HG02759 (cell line): ENCODE measurements around the gene OGFOD3.
"Not testable (repeated sequence)": the region's sequence is repeated elsewhere in the genome, so short reads cannot be mapped to it uniquely, and the experiment has no call there.

Experiments used
- ATAC-seq: cut with Tn5 transposase; IDR thresholded peaks from one replicate; pipeline ENCODE4 v1.9.1; 2021; ENCODE audit warnings: mild to moderate bottlenecking, moderate library complexity; ENCODE audit not compliant: unreplicated experiment

OGFOD3 gene

DNA sequence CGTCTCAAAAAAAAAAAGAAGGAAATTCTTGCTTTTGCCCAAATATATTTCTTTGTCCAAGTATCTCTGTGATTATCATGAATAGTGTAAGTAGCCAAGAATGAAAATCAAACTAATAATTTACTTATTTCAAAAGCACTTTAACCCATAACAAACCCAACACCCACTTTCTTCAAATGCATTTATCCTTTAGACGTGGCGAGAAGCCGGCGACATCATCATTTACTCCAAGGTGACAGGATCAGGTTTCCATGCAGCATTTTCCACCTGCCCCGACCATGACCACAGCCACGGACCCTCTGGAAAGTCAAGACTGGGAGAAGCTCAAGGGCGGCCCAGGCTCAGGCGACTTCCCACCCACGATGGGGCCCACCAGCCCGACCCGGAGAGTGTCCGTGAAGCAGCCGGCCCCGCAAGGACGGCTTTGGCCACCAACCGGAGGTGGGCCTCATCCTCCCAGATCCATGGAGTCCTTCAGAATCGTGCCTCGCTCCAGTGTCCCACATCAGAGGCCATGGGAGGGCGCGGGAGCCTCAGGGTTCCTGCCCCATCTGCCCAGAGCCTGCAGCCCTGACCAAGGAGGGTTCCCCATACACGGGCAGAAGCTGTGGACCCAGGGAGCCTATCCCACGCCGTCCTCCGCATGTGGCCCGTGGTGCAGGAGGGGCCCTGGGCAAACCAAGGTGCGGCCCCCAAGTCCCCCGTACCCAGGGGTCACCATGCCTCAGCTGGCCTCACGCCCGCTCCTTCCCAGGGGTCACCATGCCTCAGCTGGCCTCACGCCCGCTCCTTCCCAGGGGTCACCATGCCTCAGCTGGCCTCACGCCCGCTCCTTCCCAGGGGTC is 28.1 kb downstream of the OGFOD3 start:
- ATAC-seq = no peak

DNA sequence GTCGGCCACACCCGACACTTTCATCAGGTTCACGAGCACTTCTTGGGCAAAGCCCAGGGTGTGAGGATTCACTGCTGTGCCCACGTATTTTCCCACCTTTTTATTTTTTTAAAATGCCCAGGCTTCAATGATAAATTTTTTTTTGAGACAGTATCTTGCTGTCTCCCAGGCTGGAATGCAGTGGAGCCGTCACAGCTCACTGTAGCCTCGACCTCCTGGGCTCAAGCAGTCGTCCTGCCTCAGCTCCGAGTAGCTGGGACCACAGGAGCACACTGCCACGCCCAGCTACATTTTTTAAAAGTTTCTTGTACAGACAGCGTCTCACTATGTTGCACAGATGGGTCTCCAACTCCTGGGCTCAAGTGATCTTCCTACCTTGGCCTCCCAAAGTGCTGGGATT is 29.0 kb downstream of the OGFOD3 start:
- ATAC-seq = no peak

DNA sequence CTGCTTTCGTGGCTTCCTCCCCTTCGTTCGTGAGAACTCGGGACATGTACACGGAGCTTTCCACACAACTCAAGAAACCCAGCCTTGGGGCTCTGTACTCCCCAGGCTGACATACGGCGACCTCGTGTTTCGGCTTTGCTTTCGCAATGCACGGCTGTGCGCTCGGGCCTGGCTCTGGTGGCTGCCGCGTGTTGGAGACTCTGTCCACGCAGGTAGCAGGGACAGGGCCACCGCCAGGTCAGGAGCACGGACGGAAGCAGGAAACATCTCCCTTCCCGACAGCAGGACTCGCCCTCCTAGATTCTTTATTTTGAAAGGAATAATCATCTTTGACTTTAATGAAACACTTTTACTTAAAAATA is 29.5 kb downstream of the OGFOD3 start:
- no peak for ATAC-seq

- no peak for ATAC-seq
Observed at GRCh38 chr17:82388223-82388921, 30.0 kb downstream of the OGFOD3 start.

DNA sequence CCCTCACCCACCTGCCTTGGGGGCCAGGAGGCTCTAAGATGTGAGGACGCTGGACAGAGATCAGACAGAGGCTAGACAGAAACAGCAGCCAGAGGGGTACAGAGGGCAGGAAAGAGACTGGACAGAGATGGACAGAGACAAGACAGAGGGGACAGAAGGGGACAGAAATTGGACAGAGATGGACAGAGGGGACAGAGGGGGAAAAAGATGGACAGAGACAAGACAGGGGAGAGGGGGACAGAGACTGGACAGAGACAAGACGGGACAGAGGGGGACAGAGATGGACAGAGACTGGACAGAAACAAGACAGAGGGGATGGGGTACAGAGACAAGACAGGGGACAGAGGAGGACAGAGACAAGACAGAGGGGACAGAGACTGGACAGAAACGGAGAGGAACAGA is 30.7 kb downstream of the OGFOD3 start:
- no peak for ATAC-seq

DNA sequence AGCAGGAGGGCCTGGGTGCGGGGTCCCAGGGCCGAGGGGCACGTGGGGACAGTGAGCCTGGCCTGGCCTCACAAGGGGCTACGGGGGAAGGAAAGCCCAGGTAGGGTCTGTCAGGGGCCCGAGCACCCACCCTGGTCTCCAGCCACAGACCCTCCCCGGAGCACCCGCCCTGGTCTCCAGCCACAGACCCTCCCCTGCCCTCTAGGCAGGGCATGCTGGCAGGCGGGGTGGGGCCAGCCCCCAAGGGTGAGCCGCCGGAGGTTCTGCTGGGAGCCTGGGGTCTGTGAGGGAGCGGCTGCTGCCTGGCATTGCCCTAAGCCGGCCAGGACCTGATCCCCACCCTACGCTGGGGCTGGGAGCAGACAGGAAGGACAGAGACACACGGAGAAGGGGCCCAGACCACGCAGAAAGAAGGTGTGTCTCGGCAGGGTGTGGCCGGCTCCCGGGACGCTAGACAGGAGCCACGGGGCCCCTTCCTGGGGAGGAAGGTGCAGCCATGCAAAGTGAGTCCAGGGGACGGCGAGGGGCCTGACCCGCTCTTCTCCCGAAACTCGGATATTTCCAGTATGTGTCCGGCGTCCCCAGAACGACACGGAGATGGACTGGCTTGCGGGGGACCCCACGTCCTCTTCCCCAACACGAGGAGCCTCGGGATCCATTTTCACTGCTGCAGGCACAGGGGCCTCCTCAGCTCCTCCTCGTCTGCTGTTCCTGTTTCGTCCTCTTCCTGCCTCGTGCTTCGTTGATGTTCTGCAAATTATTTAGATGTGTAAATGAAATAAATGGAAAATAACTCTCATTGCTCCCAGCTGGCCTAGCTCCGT is 31.3 kb downstream of the OGFOD3 start:
- no peak for ATAC-seq

GRCh38 chr17:82386255-82386831 is 32.0 kb downstream of the OGFOD3 start:
- no peak for ATAC-seq

GRCh38 chr17:82385559-82386254 is 32.7 kb downstream of the OGFOD3 start:
- no peak for ATAC-seq

DNA sequence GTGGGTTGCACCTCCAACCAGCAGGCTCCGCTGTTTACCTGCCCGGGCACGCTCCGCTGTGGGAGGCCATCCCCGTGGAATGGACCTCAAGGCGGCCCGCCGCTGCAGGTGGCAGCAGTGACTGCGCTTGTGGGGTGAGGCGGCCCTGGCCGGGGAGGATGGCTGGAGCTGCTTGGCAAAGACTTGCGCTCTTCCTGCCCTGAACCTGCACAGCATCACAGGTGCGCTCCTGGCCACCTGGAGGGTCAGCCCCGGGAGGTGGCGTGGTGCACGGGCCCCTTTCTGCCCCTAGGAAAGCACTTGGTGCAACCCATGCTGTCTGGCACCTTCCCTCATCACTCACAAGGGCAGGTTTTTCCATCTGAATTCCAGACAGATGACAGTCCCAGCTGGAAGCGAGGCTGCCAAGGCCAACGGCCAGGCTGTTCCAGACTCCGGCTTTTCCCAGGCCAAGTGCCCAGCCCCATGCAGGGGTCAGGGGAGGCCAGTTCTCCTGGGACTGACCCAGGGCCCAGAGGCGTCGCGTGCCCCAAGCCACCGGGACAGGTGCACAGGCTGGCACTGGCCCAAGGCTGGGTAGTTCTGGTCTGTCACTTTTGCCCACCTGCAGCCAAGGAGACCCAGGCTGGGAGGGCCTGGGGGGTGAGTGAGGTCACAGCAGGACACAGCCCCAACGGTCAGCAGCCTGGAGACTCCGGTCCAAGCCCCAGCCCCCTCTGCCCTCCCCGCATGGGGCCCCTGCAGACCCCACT is 33.5 kb downstream of the OGFOD3 start:
- ATAC-seq = no peak

DNA sequence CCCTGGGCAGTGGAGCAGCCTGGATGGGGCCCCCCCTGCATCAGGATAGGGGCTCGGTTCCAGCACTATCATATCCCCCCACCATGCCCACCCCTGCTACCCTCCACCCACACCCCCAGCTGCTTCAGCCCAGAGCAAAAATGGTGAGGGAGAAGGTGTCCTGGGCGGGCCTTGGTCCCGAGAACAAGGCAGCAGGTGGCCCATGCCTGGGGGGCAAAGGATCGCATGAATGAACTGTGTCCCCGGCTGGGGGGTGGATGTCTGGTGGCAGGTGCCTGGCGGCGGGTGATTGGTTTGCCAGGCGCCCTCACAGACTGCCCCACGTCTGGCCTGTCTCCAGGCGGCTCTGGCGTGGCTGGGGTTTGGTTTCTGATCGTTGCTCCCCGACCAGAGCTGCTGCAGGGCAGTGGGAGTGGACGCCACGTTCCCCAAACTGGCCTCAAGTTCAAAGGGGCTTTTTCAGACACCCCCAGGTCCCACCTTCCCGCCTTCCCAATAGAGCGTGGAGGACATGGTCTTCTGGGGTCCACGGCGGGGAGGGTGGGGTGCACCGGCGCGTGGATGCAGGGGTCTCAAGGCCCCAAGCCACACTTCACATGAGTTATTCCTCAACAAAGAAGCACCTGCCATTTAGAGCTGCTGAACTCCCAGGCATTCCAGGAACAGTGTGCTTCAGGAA is 34.2 kb downstream of the OGFOD3 start:
- no peak for ATAC-seq

GRCh38 chr17:82383411-82383810 is 35.0 kb downstream of the OGFOD3 start:
- ATAC-seq = no peak

DNA sequence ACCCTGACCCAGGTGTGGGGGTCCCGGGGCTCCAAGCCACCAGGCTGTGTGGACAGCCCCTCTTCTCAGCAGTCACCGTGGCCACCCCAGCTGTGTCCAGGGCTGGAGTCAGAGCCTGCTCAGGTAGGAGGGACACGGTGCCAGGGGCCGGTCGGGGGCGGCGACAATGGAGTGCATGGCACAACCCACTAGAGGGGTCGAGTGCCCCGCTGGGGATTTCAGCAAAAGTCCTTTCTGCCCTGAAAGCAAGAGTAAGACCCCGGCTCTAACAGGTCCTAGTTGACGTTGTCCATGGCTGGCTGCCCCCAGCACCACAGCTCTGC is 35.5 kb downstream of the OGFOD3 start:
- ATAC-seq = no peak

DNA sequence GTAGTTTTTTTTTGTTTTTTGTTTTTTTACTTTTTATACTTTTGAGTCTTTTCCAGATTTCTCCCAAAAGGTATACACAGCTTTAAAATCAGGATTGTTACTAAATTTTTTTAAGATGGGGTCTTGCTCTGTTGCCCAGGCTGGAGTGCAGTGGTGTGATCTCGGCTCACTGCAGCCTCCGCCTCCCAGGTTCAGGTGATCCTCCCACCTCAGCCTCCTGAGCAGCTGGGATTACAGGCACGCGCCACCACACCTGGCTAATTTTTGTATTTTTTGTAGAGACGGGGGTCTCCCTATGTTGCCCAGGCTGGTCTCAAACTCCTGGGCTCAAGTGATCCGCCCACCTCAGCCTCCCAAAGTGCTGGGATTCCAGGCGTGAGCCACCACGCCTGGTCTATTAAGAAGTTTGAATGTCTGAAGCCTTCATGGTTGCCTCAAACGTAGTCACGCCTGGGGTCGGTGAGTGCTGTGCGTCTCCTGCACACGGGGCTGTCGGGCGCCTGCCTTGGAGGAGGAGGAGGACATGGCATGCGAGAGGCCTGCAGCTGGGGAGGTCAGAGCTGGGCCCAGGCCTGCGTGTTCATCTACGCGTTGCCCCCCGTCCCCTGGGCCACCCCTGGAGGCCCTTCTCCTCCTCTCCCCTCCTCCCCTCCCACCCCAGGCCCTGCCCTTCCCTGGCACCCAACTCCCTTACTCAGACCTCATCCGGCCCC is 36.0 kb downstream of the OGFOD3 start:
- not testable (repeated sequence) for ATAC-seq

GRCh38 chr17:82381703-82382009 is 36.7 kb downstream of the OGFOD3 start:
- ATAC-seq = not testable (repeated sequence)

DNA sequence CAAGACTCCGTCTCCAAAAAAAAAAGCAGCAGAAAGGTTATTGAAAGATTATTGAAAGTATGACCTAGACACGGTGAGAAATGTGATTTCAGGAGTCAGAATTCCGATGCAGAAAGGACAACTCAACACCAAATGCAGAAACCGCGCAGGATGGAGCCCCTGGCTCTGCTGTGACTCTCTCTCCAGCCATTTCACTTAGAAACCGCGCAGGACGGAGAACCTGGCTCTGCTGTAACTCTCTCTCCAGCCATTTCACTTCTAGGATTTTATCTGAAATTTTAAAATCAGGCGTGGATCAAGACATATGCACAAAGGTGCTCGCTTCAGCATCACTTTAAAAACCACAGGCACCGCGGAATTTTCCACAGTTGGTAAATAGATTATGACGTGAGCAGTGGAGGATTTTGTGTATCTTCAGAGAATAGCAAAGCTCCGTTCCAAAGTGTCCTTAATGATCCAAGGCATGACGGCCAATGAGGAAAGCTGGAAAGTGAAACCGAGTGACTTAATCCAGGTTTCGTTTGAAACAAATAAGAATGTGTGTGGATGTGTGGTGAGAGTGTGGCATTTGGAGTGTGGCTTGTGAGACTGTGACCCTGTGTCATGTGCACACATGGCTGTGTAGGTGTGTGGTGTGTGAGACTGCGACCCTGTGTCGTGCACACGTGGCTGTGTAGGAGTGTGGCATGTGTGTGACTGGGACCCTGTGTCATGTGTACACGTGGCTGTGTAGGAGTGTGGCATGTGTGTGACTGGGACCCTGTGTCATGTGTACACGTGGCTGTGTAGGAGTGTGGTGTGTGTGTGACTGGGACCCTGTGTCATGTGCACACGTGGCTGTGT is 37.3 kb downstream of the OGFOD3 start:
- ATAC-seq = no peak

DNA sequence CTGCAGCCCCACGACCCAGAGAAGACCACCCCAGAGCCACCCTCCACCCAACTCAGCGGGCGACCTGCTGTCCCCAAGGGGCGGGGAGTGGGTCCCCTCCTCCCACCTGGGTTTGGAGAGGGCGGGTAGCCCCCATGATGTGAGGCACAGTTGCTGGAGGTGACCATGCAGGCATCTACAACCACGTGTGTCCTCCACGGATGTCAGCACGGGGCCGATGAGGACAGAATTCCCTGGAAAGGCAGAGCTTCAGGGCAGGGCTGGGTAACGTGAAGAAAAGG is 39.7 kb downstream of the OGFOD3 start:
- ATAC-seq = no peak

DNA sequence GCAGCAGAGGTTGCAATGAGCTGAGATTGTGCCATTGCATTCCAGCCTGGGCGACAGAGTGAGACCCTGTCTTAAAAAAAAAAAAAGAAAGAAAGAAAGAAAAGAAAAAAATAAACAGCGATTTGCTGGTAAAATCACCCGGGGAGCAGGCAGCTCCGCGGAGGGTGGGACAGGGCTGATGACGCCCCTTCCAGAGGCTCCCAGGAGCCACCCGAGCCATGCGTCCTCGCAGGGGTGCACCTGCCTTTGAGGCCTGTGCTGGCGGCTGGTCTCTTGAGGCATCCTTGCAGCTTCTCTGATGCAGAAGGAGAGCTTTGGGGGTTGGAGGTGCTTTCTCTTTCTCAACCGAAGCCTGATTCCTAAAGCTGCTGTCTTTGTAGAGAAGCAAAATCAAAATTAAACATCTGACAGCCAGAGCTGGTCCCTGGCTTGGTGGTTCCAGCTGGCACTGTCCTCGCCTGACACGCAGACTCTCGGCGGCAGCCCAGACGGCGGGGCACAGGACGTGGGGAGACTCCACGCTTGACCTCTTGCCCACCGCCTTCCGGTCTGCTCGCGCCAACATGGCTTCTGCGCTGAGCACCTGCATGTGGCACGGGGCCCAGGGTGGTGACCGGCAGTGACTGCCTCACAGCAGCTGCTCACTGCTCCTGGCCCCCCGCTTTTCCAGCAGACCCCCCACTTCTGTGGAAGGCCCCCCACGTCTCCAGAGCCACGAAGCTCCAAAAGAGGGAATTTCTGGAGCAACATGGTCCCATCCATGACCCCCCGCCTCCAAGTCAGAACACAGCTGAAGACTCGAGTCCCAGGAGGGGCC is 40.3 kb downstream of the OGFOD3 start:
- no peak for ATAC-seq

DNA sequence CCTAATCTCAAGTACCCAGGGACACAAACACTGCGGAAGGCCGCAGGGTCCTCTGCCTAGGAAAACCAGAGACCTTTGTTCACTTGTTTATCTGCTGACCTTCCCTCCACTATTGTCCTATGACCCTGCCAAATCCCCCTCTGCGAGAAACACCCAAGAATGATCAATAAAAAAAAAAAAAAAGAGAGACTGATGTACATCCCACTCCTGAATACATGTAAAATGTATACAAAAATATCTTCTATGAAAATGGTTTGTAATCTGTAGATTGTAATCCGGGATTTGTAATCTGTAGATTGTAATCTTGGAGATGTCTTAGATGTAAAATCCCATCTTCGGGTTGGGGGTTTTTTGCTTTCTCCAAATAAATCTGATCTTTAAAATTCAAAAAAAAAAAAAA is 41.1 kb downstream of the OGFOD3 start:
- ATAC-seq = not testable (repeated sequence)
